Measurements from ENCODE around the gene PNPLA6. TPM values are rescaled to one million over a fixed set of nuclear protein-coding genes. Genes with fewer than 3 reads are reported as not detected.
A peak's percentile ranks its signal among the peaks of the same experiment; 100 is the strongest.

Gene PNPLA6
- total RNA-seq, 1 experiment from 2014 or later, result 217 TPM

- H4K20me1 ChIP-seq (ENCODE audit: low read length), result no peaks in the 10 kb centered on the region
- POLR2A ChIA-PET (ENCODE audit: unreplicated experiment), result no interaction called here
- no peaks in the 10 kb centered on the region for H3K9me3 ChIP-seq (ENCODE audit: low read length)
- H3K27me3 ChIP-seq (ENCODE audit: low read length), result no peaks in the 10 kb centered on the region
- no peaks in the 10 kb centered on the region for H3K36me3 ChIP-seq (ENCODE audit: low read depth, low read length)
- BruUV-seq (replicated peaks), result no TSS peak
- no peak within 1 kb of the TSS for H3K27ac ChIP-seq (ENCODE audit: low read length)
- H2AFZ ChIP-seq (ENCODE audit: low read length), result peak within 1 kb of the TSS; percentile 72
- no peaks in the 10 kb centered on the region for H3F3A ChIP-seq (ENCODE audit: low read length, unreplicated experiment)
- TF ChIP-seq CTCF (conservative IDR thresholded peaks at IDR 0.05; ENCODE audit: low read depth, low read length), result no peak
- no peak for TF ChIP-seq EZH2 (IDR thresholded peaks at IDR 0.05; ENCODE audit: low read length, unreplicated experiment)
- no peak for TF ChIP-seq EZH2phosphoT487 (IDR thresholded peaks at IDR 0.05; ENCODE audit: borderline replicate concordance, low read length)
- DNase-seq (peak; percentile 99), ATAC-seq (peak; percentile 78)
- peak within 1 kb of the TSS; percentile 69 for H3K9ac ChIP-seq (ENCODE audit: low read length)
- H3K4me2 ChIP-seq (ENCODE audit: low read length), result peak within 1 kb of the TSS; percentile 87
- H3K4me3 ChIP-seq (ENCODE audit: low read length), result peak within 1 kb of the TSS; percentile 78
- intact Hi-C loops (cut with micrococcal nuclease), result loop anchor here (1.0 kb wide), 1 partner anchor 12 kb away; no protein-coding TSS in a partner anchor
- no peaks in the 10 kb centered on the region for H3K9me2 ChIP-seq (replicated peaks; ENCODE audit: low read length)
- peaks cover 13% of the 10 kb centered on the region for H3K4me1 ChIP-seq (ENCODE audit: insufficient read depth, low read length)
- CTCF ChIA-PET, result no interaction called here
- peaks cover 13% of the 10 kb centered on the region; the same call in 1 of the 2 replicates for H3K79me2 ChIP-seq (ENCODE audit: low read length)
Observed at GRCh38 chr19:7522072-7522922, 13.2 kb upstream of the PNPLA6 start, which contains the start of gene MCOLN1. Gene MCOLN1, plus strand, starts transcription at chr19:7522624. Its CDS starts 127 bp downstream, at chr19:7522751.

- CTCF ChIA-PET, result no interaction called here
- no peak for TF ChIP-seq EZH2 (IDR thresholded peaks at IDR 0.05; ENCODE audit: low read length, unreplicated experiment)
- Histone ChIP-seq H3K79me2 (ENCODE audit: low read length) (peaks cover 13% of the 10 kb centered on the region; the same call in 1 of the 2 replicates), H3K27me3 (ENCODE audit: low read length) (no peaks in the 10 kb centered on the region), H4K20me1 (ENCODE audit: low read length) (no peaks in the 10 kb centered on the region), H2AFZ (ENCODE audit: low read length) (peak overlapping the region; percentile 72), H3K36me3 (ENCODE audit: low read depth, low read length) (no peaks in the 10 kb centered on the region), H3K9ac (ENCODE audit: low read length) (peak overlapping the region; percentile 69), H3K4me2 (ENCODE audit: low read length) (peak overlapping the region; percentile 87), H3K9me2 (replicated peaks; ENCODE audit: low read length) (no peaks in the 10 kb centered on the region), H3F3A (ENCODE audit: low read length, unreplicated experiment) (no peaks in the 10 kb centered on the region), H3K4me3 (ENCODE audit: low read length) (peak overlapping the region; percentile 78), H3K27ac (ENCODE audit: low read length) (no peak overlapping the region), H3K9me3 (ENCODE audit: low read length) (no peaks in the 10 kb centered on the region), H3K4me1 (ENCODE audit: insufficient read depth, low read length) (peaks cover 13% of the 10 kb centered on the region)
- ATAC-seq, result peak; percentile 49
- TSS peak; percentile 28 for BruUV-seq (replicated peaks)
- intact Hi-C loops (cut with micrococcal nuclease), result loop anchor here (1.0 kb wide), 1 partner anchor 11 kb away; no protein-coding TSS in a partner anchor
- POLR2A ChIA-PET (ENCODE audit: unreplicated experiment), result no interaction called here
- DNase-seq, result peak; percentile 38
Observed at GRCh38 chr19:7522923-7523667, 12.4 kb upstream of the PNPLA6 start.

- no TSS peak for BruUV-seq (replicated peaks)
- no peak for DNase-seq
- no peaks in the 10 kb centered on the region for H3F3A ChIP-seq (ENCODE audit: low read length, unreplicated experiment)
- no peaks in the 10 kb centered on the region; the same call in 1 of the 2 replicates for H3K36me3 ChIP-seq (ENCODE audit: low read depth, low read length)
- H3K9me3 ChIP-seq (ENCODE audit: low read length), result no peaks in the 10 kb centered on the region
- no peak for ATAC-seq
- H3K4me2 ChIP-seq (ENCODE audit: low read length), result no peak overlapping the region
- POLR2A ChIA-PET (ENCODE audit: unreplicated experiment), result no interaction called here
- no peak overlapping the region for H3K4me3 ChIP-seq (ENCODE audit: low read length)
- no peak for TF ChIP-seq EZH2phosphoT487 (IDR thresholded peaks at IDR 0.05; ENCODE audit: borderline replicate concordance, low read length)
- no peak for TF ChIP-seq EZH2 (IDR thresholded peaks at IDR 0.05; ENCODE audit: low read length, unreplicated experiment)
- no peak for TF ChIP-seq CTCF (conservative IDR thresholded peaks at IDR 0.05; ENCODE audit: low read depth, low read length)
- no peaks in the 10 kb centered on the region for H3K9me2 ChIP-seq (replicated peaks; ENCODE audit: low read length)
- peaks cover 13% of the 10 kb centered on the region for H3K4me1 ChIP-seq (ENCODE audit: insufficient read depth, low read length)
- no peak overlapping the region for H2AFZ ChIP-seq (ENCODE audit: low read length)
- peaks cover 13% of the 10 kb centered on the region; the same call in 1 of the 2 replicates for H3K79me2 ChIP-seq (ENCODE audit: low read length)
- CTCF ChIA-PET, result no interaction called here
- H3K9ac ChIP-seq (ENCODE audit: low read length), result no peak overlapping the region
- intact Hi-C loops (cut with micrococcal nuclease), result no loop called here
- H3K27ac ChIP-seq (ENCODE audit: low read length), result no peak overlapping the region
- no peaks in the 10 kb centered on the region for H3K27me3 ChIP-seq (ENCODE audit: low read length)
- no peaks in the 10 kb centered on the region for H4K20me1 ChIP-seq (ENCODE audit: low read length)
Observed at GRCh38 chr19:7524523-7524922, 11.0 kb upstream of the PNPLA6 start.
